Smooth muscle cell (in vitro differentiated cells): ENCODE measurements around the gene DDIT3. TPM values are rescaled to one million over a fixed set of nuclear protein-coding genes. Genes with fewer than 3 reads are reported as not detected.

Source experiments
- DNase-seq: peaks from one replicate; lab custom pipeline; 2025; ENCODE audit not compliant: unreplicated experiment; lab: John Stamatoyannopoulos, UW
- H2AFZ ChIP-seq: fragments of 200-600 bp; sonication (generic); 2 replicates; pipeline ENCODE4 v1.6.0; 2016; ENCODE audit warnings: antibody characterized with exemption, low read depth, mild to moderate bottlenecking
- H3F3A ChIP-seq: fragments of 200-600 bp; sonication (generic); 2 replicates; pipeline ENCODE4 v1.6.0; 2017; ENCODE audit warnings: antibody characterized with exemption, low read depth
- H3K27ac ChIP-seq: fragments of 200-600 bp; sonication (generic); 2 replicates; pipeline ENCODE4 v1.5.1; 2016; ENCODE audit warnings: low read depth, mild to moderate bottlenecking
- H3K27me3 ChIP-seq: fragments of 200-600 bp; sonication (generic); 2 replicates; pipeline ENCODE4 v1.6.1; 2016; ENCODE audit warnings: low read depth, mild to moderate bottlenecking
- H3K36me3 ChIP-seq: fragments of 200-600 bp; sonication (generic); 2 replicates; pipeline ENCODE4 v1.5.1; 2016; ENCODE audit warnings: low read depth
- H3K4me1 ChIP-seq: fragments of 200-600 bp; sonication (generic); 2 replicates; pipeline ENCODE4 v1.5.1; 2016; ENCODE audit warnings: low read depth
- H3K4me2 ChIP-seq: fragments of 200-600 bp; sonication (generic); 2 replicates; pipeline ENCODE4 v1.6.0; 2016; ENCODE audit warnings: mild to moderate bottlenecking
- H3K4me3 ChIP-seq: fragments of 200-600 bp; sonication (generic); 2 replicates; pipeline ENCODE4 v1.5.1; 2016; ENCODE audit warnings: mild to moderate bottlenecking
- H3K79me2 ChIP-seq: fragments of 200-600 bp; sonication (generic); 2 replicates; pipeline ENCODE4 v1.6.0; 2016; ENCODE audit warnings: low read depth, mild to moderate bottlenecking
- H3K9ac ChIP-seq: fragments of 200-600 bp; sonication (generic); 2 replicates; pipeline ENCODE4 v1.6.0; 2016; ENCODE audit warnings: low read depth
- H3K9me3 ChIP-seq: fragments of 200-600 bp; sonication (generic); replicated peaks from 2 replicates; pipeline ENCODE4 v1.5.1; 2016; ENCODE audit warnings: low read depth
- H4K20me1 ChIP-seq: fragments of 200-600 bp; sonication (generic); 2 replicates; pipeline ENCODE4 v1.6.0; 2016; ENCODE audit warnings: low read depth
- CTCF ChIP-seq: fragments of 200-600 bp; sonication (generic); IDR thresholded peaks from 2 replicates; pipeline ENCODE4 v1.5.1; 2017; ENCODE audit warnings: borderline replicate concordance, mild to moderate bottlenecking, antibody characterized with exemption; ENCODE audit not compliant: insufficient read depth, poor library complexity, severe bottlenecking
- WGBS: methylation state at CpG from one replicate; pipeline ENCODE4 v1.1.7; 2016; ENCODE audit warnings: low lambda C conversion rate; 5-methylcytosine and 5-hydroxymethylcytosine counted together
- polyA plus RNA-seq: library from polyadenylated mRNA; unstranded; fragments of >200 nt; fragmentation: Nextera tagmentation; extraction: Ambion mirVana; gene quantifications from 2 replicates; pipeline ENCODE4 v1.2.1, GENCODE V29; 2016
- total RNA-seq: library from RNA; depleted of rRNA; stranded (reverse); fragments of >200 nt; gene quantifications from 2 replicates; pipeline ENCODE4 v1.2.3, GENCODE V29; 2014

DDIT3 gene
- total and polyA plus RNA-seq, 2 experiments from 2014 or later = 25.8 to 27.8 TPM

GRCh38 chr12:57523706-57524614, 3.6 kb upstream of the DDIT3 start:
- H3K9ac ChIP-seq = peak overlapping the region; percentile 81
- H3K27me3 ChIP-seq = no peaks in the 10 kb centered on the region
- peaks cover 32% of the 10 kb centered on the region for H3F3A ChIP-seq
- no peak for DNase-seq
- no peak for TF ChIP-seq CTCF
- H3K36me3 ChIP-seq = no peaks in the 10 kb centered on the region
- peak overlapping the region; percentile 97 for H3K4me3 ChIP-seq
- no peaks in the 10 kb centered on the region for H3K9me3 ChIP-seq
- peaks cover 42% of the 10 kb centered on the region for H4K20me1 ChIP-seq
- H3K79me2 ChIP-seq = peaks cover 37% of the 10 kb centered on the region
- no peak overlapping the region for H2AFZ ChIP-seq
- peak overlapping the region; percentile 97 for H3K27ac ChIP-seq
- peaks cover 31% of the 10 kb centered on the region for H3K4me1 ChIP-seq
- peak overlapping the region; percentile 92 for H3K4me2 ChIP-seq
- 79% methylated on average over 14 of the region's 14 CpGs for WGBS

- H3K9ac ChIP-seq = peak overlapping the region; percentile 81
- peaks cover 34% of the 10 kb centered on the region for H3K4me1 ChIP-seq
- no peaks in the 10 kb centered on the region for H3K27me3 ChIP-seq
- H3F3A ChIP-seq = peaks cover 39% of the 10 kb centered on the region
- H3K79me2 ChIP-seq = peaks cover 46% of the 10 kb centered on the region
- 2% methylated on average over 15 of the region's 38 CpGs for WGBS
- peaks cover 51% of the 10 kb centered on the region for H4K20me1 ChIP-seq
- H3K4me2 ChIP-seq = peak overlapping the region; percentile 92
- peak overlapping the region; percentile 97 for H3K27ac ChIP-seq
- no peaks in the 10 kb centered on the region for H3K36me3 ChIP-seq
- no peak overlapping the region for H2AFZ ChIP-seq
- H3K9me3 ChIP-seq = no peaks in the 10 kb centered on the region
- peak overlapping the region; percentile 97 for H3K4me3 ChIP-seq
- peak; percentile 64 for DNase-seq
- no peak for TF ChIP-seq CTCF
Observed at GRCh38 chr12:57522887-57523705, 2.8 kb upstream of the DDIT3 start.

- TF ChIP-seq CTCF = no peak
- Histone ChIP-seq H2AFZ (peak within 1 kb of the TSS; percentile 44), H3K4me2 (peak within 1 kb of the TSS; percentile 92), H3K27me3 (no peaks in the 10 kb centered on the region), H4K20me1 (peaks cover 60% of the 10 kb centered on the region), H3K27ac (peak within 1 kb of the TSS; percentile 97), H3K36me3 (no peaks in the 10 kb centered on the region), H3K4me3 (peak within 1 kb of the TSS; percentile 97), H3K4me1 (peaks cover 34% of the 10 kb centered on the region), H3K79me2 (peaks cover 50% of the 10 kb centered on the region), H3F3A (peaks cover 48% of the 10 kb centered on the region), H3K9ac (peak within 1 kb of the TSS; percentile 91), H3K9me3 (no peaks in the 10 kb centered on the region)
- WGBS = under 1% methylated on average over 42 of the region's 57 CpGs
- DNase-seq = peak; percentile 98
Observed at GRCh38 chr12:57522011-57522886, 1.9 kb upstream of the DDIT3 start, which contains the start of gene MBD6. TSS of gene MBD6 (plus strand) at chr12:57522824. CDS start at chr12:57524304, 1,480 bp downstream.
